K562 (cell line): ENCODE data around the gene DDX55. TPM values are rescaled to one million over a fixed set of nuclear protein-coding genes. Genes with fewer than 3 reads are reported as not detected.

Experiments
- BRD4 ChIP-seq: fragments of 200-600 bp; sonication (generic); IDR thresholded peaks from 2 replicates; pipeline ENCODE4 v1.6.1; 2017; ENCODE audit warnings: inconsistent platforms
- C11orf30 ChIP-seq: fragments of 450-650 bp; IDR thresholded peaks from 2 replicates; pipeline ENCODE4 v1.6.1; 2016; ENCODE audit warnings: low read depth, mild to moderate bottlenecking
- MCM2 ChIP-seq: fragments of 450-650 bp; IDR thresholded peaks from 2 replicates; pipeline ENCODE4 v1.6.1; 2017; ENCODE audit warnings: low read depth, mild to moderate bottlenecking
- MCM3 ChIP-seq: fragments of 450-650 bp; IDR thresholded peaks from 2 replicates; pipeline ENCODE4 v1.6.1; 2016
- NFIX ChIP-seq: fragments of 250-450 bp; sonication (Bioruptor Pico); IDR thresholded peaks from 2 replicates; pipeline ENCODE4 v1.4.0; 2020; ENCODE audit warnings: low read depth, mild to moderate bottlenecking, moderate library complexity
- PHF8 ChIP-seq: fragments of 200-600 bp; sonication (generic); IDR thresholded peaks from 2 replicates; pipeline ENCODE4 v1.6.1; 2012; ENCODE audit warnings: mixed run types, mild to moderate bottlenecking, inconsistent platforms, low read length, moderate library complexity, borderline replicate concordance
- POLR3G ChIP-seq: IDR thresholded peaks from 2 replicates; pipeline ENCODE4 v1.6.1; 2011; ENCODE audit not compliant: insufficient read length, insufficient replicate concordance; ENCODE audit errors: extremely low read depth
- SIRT6 ChIP-seq: IDR thresholded peaks from one replicate; pipeline ENCODE4 v1.6.1; 2012; ENCODE audit warnings: low read depth, mild to moderate bottlenecking, control low read depth, inconsistent platforms, low read length, moderate library complexity
- STAG1 ChIP-seq: sonication (generic); formaldehyde crosslinking; IDR thresholded peaks from 2 replicates; pipeline ENCODE4 v1.5.0; 2020; ENCODE audit warnings: missing genetic modification reagents, borderline replicate concordance
- XRCC3 ChIP-seq: fragments of 450-650 bp; IDR thresholded peaks from 2 replicates; pipeline ENCODE4 v1.6.1; 2017; ENCODE audit warnings: mild to moderate bottlenecking, moderate library complexity
- ZNF133 ChIP-seq: fragments of 250-450 bp; sonication (Bioruptor Pico); IDR thresholded peaks from 2 replicates; pipeline ENCODE4 v1.4.0; 2020; ENCODE audit warnings: mild to moderate bottlenecking
- polyA plus RNA-seq, 8 experiments: library from polyadenylated mRNA; depleted of rRNA in 4 of 8; stranded (reverse) in 5 of 8; unstranded in 3 of 8; fragments of >200 nt; fragmentation: Nextera tagmentation in 2 of 8; fragmentation: Illumina TruSeq in 1 of 8; extraction: Ambion mirVana in 2 of 8; extraction: Trizol in 1 of 8; gene quantifications; 2 replicates each; pipeline versions ENCODE4 v1.2.1 to v1.2.3, GENCODE V29; 2011 to 2014; ENCODE audit warnings: inconsistent platforms in 1 of 8, missing spikeins in 1 of 8
- total RNA-seq, 7 experiments: library from RNA; depleted of rRNA in 6 of 7; stranded (reverse); fragments of >200 nt in 6 of 7; fragmentation: Illumina TruSeq in 2 of 7; extraction: Trizol in 2 of 7; gene quantifications; 2 replicates each; pipeline versions ENCODE4 v1.2.1 to v1.2.3, GENCODE V29; 2011 to 2021; ENCODE audit warnings: low replicate concordance in 1 of 7
- TF ChIP-seq, protein P1 (sequence below): sonication (generic); formaldehyde crosslinking; IDR thresholded peaks from 2 replicates; pipeline ENCODE4 v1.8.0; 2022; ENCODE audit warnings: mild to moderate bottlenecking, missing genetic modification reagents
- TF ChIP-seq, protein P2 (sequence below), 3 experiments: fragments of 200-800 bp in 1 of 3; sonication (Bioruptor generic) in 1 of 3; sonication (generic) in 1 of 3; formaldehyde crosslinking in 1 of 3; IDR thresholded peaks; 2 replicates each; pipeline versions ENCODE4 v1.6.1 to v1.8.0; 2016 to 2022; ENCODE audit warnings: mild to moderate bottlenecking in 2 of 3, missing compliant biosample characterization in 2 of 3, missing genetic modification characterization in 2 of 3, missing genetic modification reagents in 1 of 3
- TF ChIP-seq, protein P3 (sequence below): fragments of 200-600 bp; sonication (generic); IDR thresholded peaks from one replicate; pipeline ENCODE4 v1.6.1; 2012; ENCODE audit warnings: mild to moderate bottlenecking, low read depth, low read length, inconsistent platforms

Gene DDX55
- total and polyA plus RNA-seq, 9 of the 15 experiments (the other 6 are each of a cell fraction or from before 2014, with no cell fraction given) = 10.6 to 71.0 (median 60.9) TPM

DNA sequence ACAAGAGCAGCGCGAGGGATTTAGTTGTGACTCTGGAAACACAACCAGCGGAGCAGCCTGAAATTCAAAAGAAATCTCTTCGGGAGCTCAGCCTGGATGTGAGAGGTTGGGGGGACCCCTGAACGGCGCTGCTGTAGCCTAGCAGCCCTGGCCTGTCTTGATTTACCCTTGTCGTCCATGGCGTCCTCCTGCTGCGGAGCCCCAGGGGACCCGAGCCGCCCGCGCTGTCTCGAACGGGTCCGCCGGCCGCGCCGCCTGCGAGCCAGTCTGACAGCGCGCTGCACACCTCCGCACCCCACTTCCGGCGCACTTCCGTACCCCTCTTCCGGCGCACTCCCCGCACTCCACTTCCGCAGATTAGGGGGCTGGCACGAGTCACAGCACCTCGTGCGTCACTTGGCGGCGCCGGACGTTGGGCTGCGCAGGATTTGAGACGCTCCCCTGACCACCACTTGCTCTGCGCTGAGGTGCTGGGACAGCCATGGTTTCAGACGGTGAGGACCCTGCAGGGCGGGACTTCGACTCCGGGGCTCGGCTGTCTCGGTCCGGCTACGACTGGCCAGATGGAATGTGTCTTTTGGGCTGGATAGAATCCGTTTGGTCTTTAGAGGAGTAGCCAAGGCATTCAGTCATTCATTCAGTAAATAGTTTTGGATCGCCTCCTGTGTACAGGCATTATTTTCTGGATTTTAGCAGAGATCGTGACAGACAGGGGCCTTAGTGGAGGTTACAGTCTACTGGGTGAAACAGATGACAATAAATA is 31.7 kb downstream of the DDX55 start, which contains the start of the genes EIF2B1 and GTF2H3 (continued):
- TF ChIP-seq, protein P1, sequence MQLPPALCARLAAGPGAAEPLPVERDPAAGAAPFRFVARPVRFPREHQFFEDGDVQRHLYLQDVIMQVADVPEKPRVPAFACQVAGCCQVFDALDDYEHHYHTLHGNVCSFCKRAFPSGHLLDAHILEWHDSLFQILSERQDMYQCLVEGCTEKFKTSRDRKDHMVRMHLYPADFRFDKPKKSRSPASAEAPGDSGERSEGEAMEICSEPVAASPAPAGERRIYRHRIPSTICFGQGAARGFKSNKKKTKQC = no peak; the same call in 1 of the 2 replicates
- TF ChIP-seq POLR3G (no peak), MCM3 (no peak), SIRT6 (no peak), PHF8 (peak; percentile 99), C11orf30 (peak; percentile 100), NFIX (CRISPR knock-in tag) (no peak), STAG1 (CRISPR knock-in tag) (no peak), BRD4 (peak; percentile 63; the same call in 1 of the 2 replicates), ZNF133 (CRISPR knock-in tag) (no peak), XRCC3 (no peak), MCM2 (no peak)
- TF ChIP-seq, protein P2, sequence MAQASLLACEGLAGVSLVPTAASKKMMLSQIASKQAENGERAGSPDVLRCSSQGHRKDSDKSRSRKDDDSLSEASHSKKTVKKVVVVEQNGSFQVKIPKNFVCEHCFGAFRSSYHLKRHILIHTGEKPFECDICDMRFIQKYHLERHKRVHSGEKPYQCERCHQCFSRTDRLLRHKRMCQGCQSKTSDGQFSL (CRISPR knock-in tag; IDR thresholded peaks at IDR 0.05) = no peak
- TF ChIP-seq, protein P2 (tag; IDR thresholded peaks at IDR 0.05) = no peak
- TF ChIP-seq, protein P3, sequence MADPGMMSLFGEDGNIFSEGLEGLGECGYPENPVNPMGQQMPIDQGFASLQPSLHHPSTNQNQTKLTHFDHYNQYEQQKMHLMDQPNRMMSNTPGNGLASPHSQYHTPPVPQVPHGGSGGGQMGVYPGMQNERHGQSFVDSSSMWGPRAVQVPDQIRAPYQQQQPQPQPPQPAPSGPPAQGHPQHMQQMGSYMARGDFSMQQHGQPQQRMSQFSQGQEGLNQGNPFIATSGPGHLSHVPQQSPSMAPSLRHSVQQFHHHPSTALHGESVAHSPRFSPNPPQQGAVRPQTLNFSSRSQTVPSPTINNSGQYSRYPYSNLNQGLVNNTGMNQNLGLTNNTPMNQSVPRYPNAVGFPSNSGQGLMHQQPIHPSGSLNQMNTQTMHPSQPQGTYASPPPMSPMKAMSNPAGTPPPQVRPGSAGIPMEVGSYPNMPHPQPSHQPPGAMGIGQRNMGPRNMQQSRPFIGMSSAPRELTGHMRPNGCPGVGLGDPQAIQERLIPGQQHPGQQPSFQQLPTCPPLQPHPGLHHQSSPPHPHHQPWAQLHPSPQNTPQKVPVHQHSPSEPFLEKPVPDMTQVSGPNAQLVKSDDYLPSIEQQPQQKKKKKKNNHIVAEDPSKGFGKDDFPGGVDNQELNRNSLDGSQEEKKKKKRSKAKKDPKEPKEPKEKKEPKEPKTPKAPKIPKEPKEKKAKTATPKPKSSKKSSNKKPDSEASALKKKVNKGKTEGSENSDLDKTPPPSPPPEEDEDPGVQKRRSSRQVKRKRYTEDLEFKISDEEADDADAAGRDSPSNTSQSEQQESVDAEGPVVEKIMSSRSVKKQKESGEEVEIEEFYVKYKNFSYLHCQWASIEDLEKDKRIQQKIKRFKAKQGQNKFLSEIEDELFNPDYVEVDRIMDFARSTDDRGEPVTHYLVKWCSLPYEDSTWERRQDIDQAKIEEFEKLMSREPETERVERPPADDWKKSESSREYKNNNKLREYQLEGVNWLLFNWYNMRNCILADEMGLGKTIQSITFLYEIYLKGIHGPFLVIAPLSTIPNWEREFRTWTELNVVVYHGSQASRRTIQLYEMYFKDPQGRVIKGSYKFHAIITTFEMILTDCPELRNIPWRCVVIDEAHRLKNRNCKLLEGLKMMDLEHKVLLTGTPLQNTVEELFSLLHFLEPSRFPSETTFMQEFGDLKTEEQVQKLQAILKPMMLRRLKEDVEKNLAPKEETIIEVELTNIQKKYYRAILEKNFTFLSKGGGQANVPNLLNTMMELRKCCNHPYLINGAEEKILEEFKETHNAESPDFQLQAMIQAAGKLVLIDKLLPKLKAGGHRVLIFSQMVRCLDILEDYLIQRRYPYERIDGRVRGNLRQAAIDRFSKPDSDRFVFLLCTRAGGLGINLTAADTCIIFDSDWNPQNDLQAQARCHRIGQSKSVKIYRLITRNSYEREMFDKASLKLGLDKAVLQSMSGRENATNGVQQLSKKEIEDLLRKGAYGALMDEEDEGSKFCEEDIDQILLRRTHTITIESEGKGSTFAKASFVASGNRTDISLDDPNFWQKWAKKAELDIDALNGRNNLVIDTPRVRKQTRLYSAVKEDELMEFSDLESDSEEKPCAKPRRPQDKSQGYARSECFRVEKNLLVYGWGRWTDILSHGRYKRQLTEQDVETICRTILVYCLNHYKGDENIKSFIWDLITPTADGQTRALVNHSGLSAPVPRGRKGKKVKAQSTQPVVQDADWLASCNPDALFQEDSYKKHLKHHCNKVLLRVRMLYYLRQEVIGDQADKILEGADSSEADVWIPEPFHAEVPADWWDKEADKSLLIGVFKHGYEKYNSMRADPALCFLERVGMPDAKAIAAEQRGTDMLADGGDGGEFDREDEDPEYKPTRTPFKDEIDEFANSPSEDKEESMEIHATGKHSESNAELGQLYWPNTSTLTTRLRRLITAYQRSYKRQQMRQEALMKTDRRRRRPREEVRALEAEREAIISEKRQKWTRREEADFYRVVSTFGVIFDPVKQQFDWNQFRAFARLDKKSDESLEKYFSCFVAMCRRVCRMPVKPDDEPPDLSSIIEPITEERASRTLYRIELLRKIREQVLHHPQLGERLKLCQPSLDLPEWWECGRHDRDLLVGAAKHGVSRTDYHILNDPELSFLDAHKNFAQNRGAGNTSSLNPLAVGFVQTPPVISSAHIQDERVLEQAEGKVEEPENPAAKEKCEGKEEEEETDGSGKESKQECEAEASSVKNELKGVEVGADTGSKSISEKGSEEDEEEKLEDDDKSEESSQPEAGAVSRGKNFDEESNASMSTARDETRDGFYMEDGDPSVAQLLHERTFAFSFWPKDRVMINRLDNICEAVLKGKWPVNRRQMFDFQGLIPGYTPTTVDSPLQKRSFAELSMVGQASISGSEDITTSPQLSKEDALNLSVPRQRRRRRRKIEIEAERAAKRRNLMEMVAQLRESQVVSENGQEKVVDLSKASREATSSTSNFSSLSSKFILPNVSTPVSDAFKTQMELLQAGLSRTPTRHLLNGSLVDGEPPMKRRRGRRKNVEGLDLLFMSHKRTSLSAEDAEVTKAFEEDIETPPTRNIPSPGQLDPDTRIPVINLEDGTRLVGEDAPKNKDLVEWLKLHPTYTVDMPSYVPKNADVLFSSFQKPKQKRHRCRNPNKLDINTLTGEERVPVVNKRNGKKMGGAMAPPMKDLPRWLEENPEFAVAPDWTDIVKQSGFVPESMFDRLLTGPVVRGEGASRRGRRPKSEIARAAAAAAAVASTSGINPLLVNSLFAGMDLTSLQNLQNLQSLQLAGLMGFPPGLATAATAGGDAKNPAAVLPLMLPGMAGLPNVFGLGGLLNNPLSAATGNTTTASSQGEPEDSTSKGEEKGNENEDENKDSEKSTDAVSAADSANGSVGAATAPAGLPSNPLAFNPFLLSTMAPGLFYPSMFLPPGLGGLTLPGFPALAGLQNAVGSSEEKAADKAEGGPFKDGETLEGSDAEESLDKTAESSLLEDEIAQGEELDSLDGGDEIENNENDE = no peak
